C1 segment of cervical spinal cord (tissue), 14 donors: ENCODE results near the gene MAST4.

Source experiments
- DNase-seq, 14 donors: peaks; one replicate each; lab custom pipeline; 2025; lab: John Stamatoyannopoulos, UW

Gene MAST4

GRCh38 chr5:66603881-66604280 lies 7.7 kb downstream of the MAST4 start:
- no peak for DNase-seq

- no peak for DNase-seq
Measured at GRCh38 chr5:66606713-66607112, 10.5 kb downstream of the MAST4 start.

GRCh38 chr5:66608501-66608900 lies 12.3 kb downstream of the MAST4 start:
- no peak for DNase-seq

GRCh38 chr5:66609615-66610014 lies 13.4 kb downstream of the MAST4 start:
- DNase-seq: no peak

DNA sequence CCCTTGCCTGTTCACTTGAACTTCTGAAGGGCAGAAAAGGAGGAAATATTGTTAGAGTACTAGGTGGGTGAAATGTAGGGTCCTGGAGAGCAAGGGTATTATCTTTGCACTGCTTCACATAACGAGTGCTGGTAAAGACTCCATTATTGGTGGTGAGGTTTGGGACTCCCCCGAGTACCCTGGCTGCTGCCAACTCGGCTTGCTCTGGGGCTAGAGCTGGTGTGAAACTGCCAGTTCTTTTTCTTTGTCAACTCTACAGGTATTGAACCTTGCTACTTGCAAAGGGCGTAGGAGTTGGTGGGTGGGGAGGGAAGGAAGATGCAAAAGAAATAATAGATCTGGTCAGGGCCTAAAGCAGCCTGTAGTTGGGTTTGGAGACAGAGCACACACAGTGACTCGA lies 16.0 kb downstream of the MAST4 start:
- no peak for DNase-seq

DNA sequence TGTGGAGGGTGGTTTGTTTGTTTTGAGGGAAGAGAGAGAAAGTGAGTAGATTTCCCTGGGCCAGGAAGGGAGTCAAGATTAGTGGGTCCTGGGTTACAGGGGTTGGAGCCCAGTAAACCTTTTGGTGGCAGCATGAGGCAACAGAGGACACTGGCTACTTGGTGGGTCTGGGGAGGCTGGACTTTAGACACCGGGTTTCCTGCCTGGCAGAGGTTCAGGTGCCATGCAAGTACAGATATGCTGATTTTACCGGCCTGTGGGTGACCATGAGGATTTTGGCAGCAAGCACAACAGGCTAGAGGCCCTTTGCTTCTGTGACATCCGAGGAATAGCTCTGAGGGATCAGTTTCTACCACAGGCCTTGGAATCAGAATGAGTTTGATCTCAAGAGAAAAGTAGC lies 18.9 kb downstream of the MAST4 start:
- DNase-seq: no peak

- no peak for DNase-seq
Measured at GRCh38 chr5:66615894-66616293, 19.7 kb downstream of the MAST4 start.

GRCh38 chr5:66616520-66617225 lies 20.5 kb downstream of the MAST4 start:
- DNase-seq: no peak

DNA sequence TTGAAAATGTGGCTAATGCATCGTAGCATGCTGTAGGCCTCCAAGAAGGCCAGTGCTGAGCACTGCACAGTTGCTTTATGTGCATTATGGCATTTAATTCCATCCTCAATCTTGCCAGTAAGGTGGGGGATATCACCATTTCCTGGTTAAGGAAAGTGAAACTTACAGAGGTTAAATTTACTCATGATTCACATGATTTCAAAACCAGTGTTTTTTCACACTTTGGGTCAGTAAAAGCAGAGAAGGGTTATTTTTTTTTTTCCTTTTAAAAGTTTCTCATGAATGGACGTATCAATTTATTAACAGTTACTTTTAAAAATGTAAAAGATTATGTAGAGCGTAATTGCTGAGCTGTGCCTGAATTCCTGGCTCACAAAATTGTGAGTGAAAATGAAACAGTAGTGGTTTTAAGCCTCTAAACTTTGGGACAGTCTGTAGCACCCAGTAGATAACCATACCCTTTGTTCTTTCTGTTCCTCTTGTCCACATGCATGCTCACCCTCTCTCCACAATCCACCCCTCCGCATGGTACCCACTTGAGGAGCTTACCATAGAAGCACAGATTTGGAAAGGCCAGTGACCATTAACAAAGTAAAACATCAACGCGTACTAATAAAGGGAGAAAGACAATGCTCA lies 21.2 kb downstream of the MAST4 start:
- no peak for DNase-seq

DNA sequence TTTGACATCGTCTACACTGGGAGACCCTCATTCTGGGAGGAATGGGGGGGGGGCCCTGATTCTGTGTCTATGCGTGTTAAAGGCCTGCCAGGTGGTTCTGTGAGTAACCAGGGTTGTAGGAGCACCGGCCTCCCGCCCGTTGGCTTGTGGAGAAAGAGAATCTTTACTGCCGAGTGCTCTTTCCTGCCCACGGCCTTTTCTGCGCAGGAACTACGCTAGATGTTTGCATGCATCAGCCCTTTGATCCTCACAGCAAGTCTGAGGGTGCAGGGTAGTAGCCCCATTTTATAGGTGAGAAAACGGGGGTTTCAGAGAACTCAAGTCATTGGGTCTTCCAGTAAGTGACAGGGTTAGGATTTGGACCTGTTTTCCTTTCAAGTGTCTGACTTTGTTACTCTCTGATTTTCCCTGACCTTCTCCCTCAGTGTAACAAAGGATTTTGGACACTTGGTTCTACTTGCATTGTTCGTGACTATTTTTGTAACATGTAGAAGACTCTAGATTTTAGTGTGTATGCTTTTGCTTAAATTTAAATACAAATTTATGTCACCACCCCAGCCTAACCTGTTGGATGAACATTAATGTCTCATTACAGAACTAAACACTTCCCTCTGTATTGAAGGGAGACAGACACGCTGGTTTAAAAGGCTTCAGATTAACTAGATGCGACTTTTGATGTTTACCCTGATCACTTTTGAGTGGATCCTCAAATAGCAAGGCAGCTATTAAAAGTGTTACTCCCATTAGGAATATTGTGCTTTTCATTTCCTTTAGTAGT lies 22.0 kb downstream of the MAST4 start:
- DNase-seq: no peak

- DNase-seq: no peak
Measured at GRCh38 chr5:66620711-66621110, 24.5 kb downstream of the MAST4 start.

GRCh38 chr5:66621146-66621545 lies 25.0 kb downstream of the MAST4 start:
- no peak for DNase-seq

DNA sequence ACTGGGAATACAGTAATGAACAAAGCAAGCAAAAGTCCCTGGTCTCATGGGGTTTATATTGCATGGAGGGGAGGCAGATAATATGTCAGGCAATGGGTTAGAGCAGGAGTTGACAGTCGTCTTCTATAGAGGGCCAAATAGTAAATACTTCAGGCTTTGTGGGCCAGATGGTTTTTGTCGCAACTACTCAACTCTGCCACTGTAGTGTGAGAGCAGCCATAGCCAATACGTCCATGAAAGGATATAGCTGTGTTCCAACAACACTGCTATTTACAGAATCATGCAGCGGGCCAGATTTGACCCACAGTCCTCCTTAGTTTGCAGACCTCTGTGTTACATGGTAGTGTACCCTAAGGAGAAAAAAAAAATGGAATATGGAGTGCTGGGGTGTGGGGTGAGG lies 25.5 kb downstream of the MAST4 start:
- DNase-seq: no peak

DNA sequence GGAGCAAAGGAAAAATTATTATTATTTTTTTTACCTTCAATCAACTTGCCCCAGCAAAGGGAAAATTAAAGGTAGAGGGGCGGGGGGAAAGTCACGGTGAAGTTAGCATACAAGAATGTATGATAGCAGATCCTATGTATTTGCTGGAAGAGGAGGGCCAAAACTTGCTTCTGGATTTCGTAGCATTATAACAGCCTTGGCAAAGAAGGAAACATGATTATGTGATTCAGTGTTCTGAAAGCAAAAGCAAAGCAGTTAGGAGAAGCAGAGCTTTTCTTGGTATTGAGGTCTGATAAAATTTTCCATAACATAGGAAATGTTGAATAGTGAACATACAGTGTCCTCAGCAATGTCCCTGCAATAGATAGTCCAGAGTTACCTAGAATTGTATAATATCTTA lies 32.4 kb downstream of the MAST4 start:
- DNase-seq: no peak

- no peak for DNase-seq
Measured at GRCh38 chr5:66629446-66629845, 33.3 kb downstream of the MAST4 start.

- no peak for DNase-seq
Measured at GRCh38 chr5:66633754-66634153, 37.6 kb downstream of the MAST4 start.

DNA sequence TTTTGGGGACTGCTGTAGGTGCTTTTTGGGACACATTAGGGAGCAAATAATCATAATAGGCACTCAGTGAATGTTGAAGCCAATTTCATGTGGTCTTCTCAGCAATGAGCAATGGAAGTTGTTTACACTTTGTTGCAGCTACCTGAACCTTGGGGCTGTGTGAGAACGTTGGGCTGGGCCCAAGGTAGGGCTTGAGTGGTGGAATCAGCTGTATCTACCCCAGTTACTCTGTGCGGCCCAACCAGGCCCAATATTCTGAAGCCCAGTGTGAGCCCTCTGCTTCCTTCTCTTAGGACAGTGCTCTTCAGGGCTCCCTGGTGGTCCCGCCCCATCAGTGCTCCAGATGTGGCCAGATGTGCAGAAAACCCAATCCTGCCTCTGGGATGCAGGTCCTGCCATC lies 38.4 kb downstream of the MAST4 start:
- no peak for DNase-seq

DNA sequence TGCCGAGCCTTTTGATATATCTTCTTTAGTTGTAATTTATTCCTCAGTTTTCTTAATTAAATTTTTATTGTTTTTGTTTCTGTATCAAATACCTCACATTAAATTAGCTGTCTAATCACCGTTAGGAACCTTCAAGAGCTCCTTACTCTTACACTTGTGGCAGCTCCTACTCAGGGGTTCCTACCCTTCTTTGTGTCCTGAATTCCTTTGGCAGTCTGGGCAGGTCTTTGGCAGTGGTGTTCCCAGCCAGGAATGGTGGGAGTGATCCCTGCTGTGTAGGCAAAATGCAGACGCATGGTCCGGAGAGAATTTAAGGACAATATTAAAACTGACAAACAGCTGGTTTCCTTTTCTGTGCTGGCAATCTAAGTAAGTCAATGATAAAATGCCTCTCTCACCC lies 41.8 kb downstream of the MAST4 start:
- DNase-seq: no peak

- no peak for DNase-seq
Measured at GRCh38 chr5:66639037-66639436, 42.8 kb downstream of the MAST4 start.

DNA sequence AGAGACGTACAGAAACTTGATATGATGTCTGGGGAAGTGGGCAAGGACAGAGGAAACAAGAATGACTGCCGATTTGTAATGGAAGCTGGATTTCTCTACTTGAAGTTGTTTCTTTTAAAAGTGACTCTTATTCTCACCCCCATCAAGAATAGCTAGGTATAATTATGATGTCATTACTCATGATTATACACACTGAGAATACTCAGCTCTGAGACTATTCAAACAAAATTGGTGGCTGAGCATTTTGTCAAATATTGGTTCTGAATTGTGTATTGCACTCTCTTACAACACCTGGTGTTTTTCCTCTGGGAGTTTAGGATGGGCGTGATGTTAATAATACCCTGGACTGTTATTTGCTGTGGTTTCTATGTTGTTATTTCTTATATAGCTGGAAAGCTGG lies 46.3 kb downstream of the MAST4 start:
- no peak for DNase-seq

DNA sequence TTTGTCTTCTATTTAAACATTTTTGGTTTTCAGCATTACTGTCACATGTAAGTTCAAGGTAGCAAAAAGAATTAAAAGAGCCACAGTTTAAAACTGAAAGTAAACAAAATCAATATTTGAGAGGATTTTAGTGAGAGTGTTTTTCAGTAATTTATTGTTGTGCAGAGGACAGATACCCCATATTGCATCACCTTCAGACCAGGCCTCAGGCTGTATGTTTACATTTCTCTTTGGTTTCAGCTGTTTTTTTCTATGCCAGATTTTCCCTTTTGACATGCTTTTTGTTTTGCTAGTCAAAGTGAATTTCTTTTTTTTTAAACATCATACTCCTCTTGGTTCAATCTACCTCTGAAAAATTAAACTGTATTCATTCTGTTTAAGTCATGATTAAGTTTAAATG lies 47.2 kb downstream of the MAST4 start:
- no peak for DNase-seq

DNA sequence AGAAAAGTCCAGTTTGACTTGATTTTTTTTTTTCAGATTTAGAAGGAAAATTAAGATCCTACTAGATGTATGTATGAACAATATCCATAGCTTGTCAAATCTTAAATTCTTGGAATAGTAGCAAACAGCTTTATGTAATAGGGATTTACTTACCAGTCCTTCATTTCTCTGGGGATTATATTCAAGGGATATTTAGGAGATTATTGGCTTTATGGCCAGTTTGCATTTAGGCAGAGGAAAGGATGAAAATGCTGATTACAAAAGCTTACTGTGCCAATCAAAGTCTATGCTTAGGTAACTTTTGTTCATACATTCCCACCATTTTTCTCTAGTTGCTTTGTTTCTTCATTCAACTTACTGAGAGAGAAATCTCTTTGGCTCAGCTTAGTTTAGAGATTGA lies 47.9 kb downstream of the MAST4 start:
- no peak for DNase-seq

DNA sequence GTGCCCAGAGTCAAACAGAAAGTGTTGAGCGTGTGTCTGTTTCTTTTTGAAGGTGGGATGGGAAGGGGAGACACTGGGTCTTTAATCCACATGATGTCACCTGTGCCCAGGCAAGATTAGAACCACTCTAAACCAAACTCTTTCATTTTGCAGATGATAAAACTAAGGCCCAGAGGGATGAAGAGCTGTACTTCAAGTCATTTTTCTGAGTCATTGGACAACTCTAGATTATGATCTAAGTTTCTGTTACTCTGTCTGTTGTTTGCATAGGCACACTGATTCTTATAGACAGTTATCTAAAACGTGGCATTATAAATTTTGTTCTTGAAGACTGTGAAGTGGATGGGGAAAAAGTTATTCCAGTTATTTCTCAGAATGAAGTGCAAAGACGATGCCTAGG lies 48.8 kb downstream of the MAST4 start:
- DNase-seq: no peak
